K562 (cell line): ENCODE data around the gene CELA3B. TPM values are rescaled to one million over a fixed set of nuclear protein-coding genes. Genes with fewer than 3 reads are reported as not detected.

Experiments
- CTBP1 ChIP-seq: fragments of 450-650 bp; IDR thresholded peaks from 2 replicates; pipeline ENCODE4 v1.6.1; 2016; ENCODE audit warnings: borderline replicate concordance
- DEAF1 ChIP-seq: fragments of 450-650 bp; formaldehyde crosslinking; IDR thresholded peaks from 2 replicates; pipeline ENCODE4 v1.4.0; 2020; ENCODE audit warnings: mild to moderate bottlenecking, moderate library complexity
- DPF2 ChIP-seq: fragments of 450-650 bp; IDR thresholded peaks from 2 replicates; pipeline ENCODE4 v1.6.1; 2016
- HDGF ChIP-seq: fragments of 450-650 bp; IDR thresholded peaks from 2 replicates; pipeline ENCODE4 v1.6.1; 2016
- HEY1 ChIP-seq: fragments of 250-450 bp; sonication (Bioruptor Pico); IDR thresholded peaks from 2 replicates; pipeline ENCODE4 v1.5.0; 2020; ENCODE audit warnings: mild to moderate bottlenecking, moderate library complexity, borderline replicate concordance
- HNRNPL ChIP-seq: fragments of 200-400 bp; formaldehyde crosslinking; IDR thresholded peaks from 2 replicates; pipeline ENCODE4 v1.6.1; 2017; ENCODE audit warnings: low read depth, mild to moderate bottlenecking, low read length
- ID3 ChIP-seq, 2 experiments: fragments of 250-450 bp in 1 of 2; fragments of 450-650 bp in 1 of 2; sonication (Bioruptor Pico) in 1 of 2; IDR thresholded peaks; 2 replicates each; pipeline versions ENCODE4 v1.6.1 to v1.8.0; 2016 to 2021; ENCODE audit warnings: mild to moderate bottlenecking in 2 of 2, moderate library complexity in 2 of 2, missing compliant biosample characterization in 1 of 2, missing genetic modification characterization in 1 of 2
- JUND ChIP-seq, 2 experiments: IDR thresholded peaks; 2 replicates in 1 of 2; 3 replicates in 1 of 2; pipeline ENCODE4 v1.6.1; 2011; ENCODE audit warnings: borderline replicate concordance in 2 of 2, low read depth in 2 of 2, low read length in 2 of 2, improper control_type of control experiment in 1 of 2, missing biosample characterization in 1 of 2, missing genetic modification characterization in 1 of 2, missing genetic modification reagents in 1 of 2
- KLF1 ChIP-seq: fragments of 450-650 bp; IDR thresholded peaks from 2 replicates; pipeline ENCODE4 v1.6.1; 2016; ENCODE audit warnings: missing genetic modification characterization, missing compliant biosample characterization
- MAFG ChIP-seq: fragments of 450-650 bp; conservative IDR thresholded peaks from 2 replicates; pipeline ENCODE4 v1.6.1; 2016; ENCODE audit warnings: missing genetic modification characterization, missing compliant biosample characterization
- MTA1 ChIP-seq: fragments of 450-650 bp; IDR thresholded peaks from 2 replicates; pipeline ENCODE4 v1.6.1; 2017; ENCODE audit warnings: borderline replicate concordance
- MTA3 ChIP-seq: fragments of 450-650 bp; formaldehyde crosslinking; IDR thresholded peaks from 2 replicates; pipeline ENCODE4 v1.6.1; 2017; ENCODE audit warnings: mild to moderate bottlenecking, borderline replicate concordance
- POLR2H ChIP-seq: IDR thresholded peaks from 2 replicates; pipeline ENCODE4 v1.6.1; 2016; ENCODE audit warnings: missing genetic modification characterization, low read depth, mild to moderate bottlenecking, control low read depth, missing compliant biosample characterization, moderate library complexity
- SMC3 ChIP-seq: conservative IDR thresholded peaks from 2 replicates; pipeline ENCODE4 v1.6.1; 2011; ENCODE audit warnings: low read depth, low read length, improper control_type of control experiment; ENCODE audit not compliant: insufficient read depth
- TBP ChIP-seq: optimal IDR thresholded peaks from 2 replicates; pipeline ENCODE3; 2011; ENCODE audit warnings: low read depth, low read length, improper control_type of control experiment
- ZBTB7A ChIP-seq: IDR thresholded peaks from 2 replicates; pipeline ENCODE4 v1.6.1; 2011; ENCODE audit warnings: low read depth, mild to moderate bottlenecking, low read length, moderate library complexity, borderline replicate concordance; ENCODE audit not compliant: control insufficient read depth
- ZNF24 ChIP-seq: fragments of 450-650 bp; IDR thresholded peaks from 2 replicates; pipeline ENCODE4 v1.6.1; 2016
- ZNF436 ChIP-seq: fragments of 250-450, 450-650 bp; sonication (Bioruptor Pico); formaldehyde crosslinking; IDR thresholded peaks from 2 replicates; pipeline ENCODE4 v1.7.0; 2020; ENCODE audit warnings: mild to moderate bottlenecking
- ZNF778 ChIP-seq: fragments of 450-650 bp; formaldehyde crosslinking; IDR thresholded peaks from 2 replicates; pipeline ENCODE4 v1.4.0; 2020; ENCODE audit warnings: mild to moderate bottlenecking, moderate library complexity
- ZZZ3 ChIP-seq: fragments of 450-650 bp; IDR thresholded peaks from 2 replicates; pipeline ENCODE4 v1.6.1; 2016; ENCODE audit warnings: antibody characterized with exemption, mild to moderate bottlenecking, moderate library complexity
- polyA plus RNA-seq, 8 experiments: library from polyadenylated mRNA; depleted of rRNA in 4 of 8; stranded (reverse) in 5 of 8; unstranded in 3 of 8; fragments of >200 nt; fragmentation: Nextera tagmentation in 2 of 8; fragmentation: Illumina TruSeq in 1 of 8; extraction: Ambion mirVana in 2 of 8; extraction: Trizol in 1 of 8; gene quantifications; 2 replicates each; pipeline versions ENCODE4 v1.2.1 to v1.2.3, GENCODE V29; 2011 to 2014; ENCODE audit warnings: inconsistent platforms in 1 of 8, missing spikeins in 1 of 8
- total RNA-seq, 7 experiments: library from RNA; depleted of rRNA in 6 of 7; stranded (reverse); fragments of >200 nt in 6 of 7; fragmentation: Illumina TruSeq in 2 of 7; extraction: Trizol in 2 of 7; gene quantifications; 2 replicates each; pipeline versions ENCODE4 v1.2.1 to v1.2.3, GENCODE V29; 2011 to 2021; ENCODE audit warnings: low replicate concordance in 1 of 7
- TF ChIP-seq, protein P1 (sequence below), 3 experiments: IDR thresholded peaks in 2 of 3; conservative IDR thresholded peaks in 1 of 3; 2 replicates each; pipeline ENCODE4 v1.5.1; 2011 to 2012; ENCODE audit warnings: low read length in 3 of 3, mild to moderate bottlenecking in 3 of 3, control low read depth in 2 of 3, improper control_type of control experiment in 1 of 3, inconsistent platforms in 1 of 3, low read depth in 1 of 3, mixed read lengths in 1 of 3, moderate library complexity in 1 of 3; ENCODE audit not compliant: insufficient read depth in 2 of 3
- TF ChIP-seq, protein P2 (sequence below), 2 experiments: IDR thresholded peaks; 2 replicates each; pipeline ENCODE4 v1.6.1; 2011; ENCODE audit warnings: borderline replicate concordance in 1 of 2, control low read depth in 1 of 2, low read depth in 1 of 2, low read length in 1 of 2, mild to moderate bottlenecking in 1 of 2, mixed read lengths in 1 of 2, moderate library complexity in 1 of 2; ENCODE audit not compliant: insufficient read depth in 1 of 2, insufficient read length in 1 of 2, poor library complexity in 1 of 2, severe bottlenecking in 1 of 2; ENCODE audit errors: extremely low read depth in 1 of 2

Gene CELA3B
- total and polyA plus RNA-seq, 9 of the 15 experiments (the other 6 are each of a cell fraction or from before 2014, with no cell fraction given), result 3.1 TPM; not detected in 8

GRCh38 chr1:21963477-21964217 lies 13.2 kb upstream of the CELA3B start (continued):
- TF ChIP-seq CTBP1 (peak; percentile 55; the same call in 1 of the 2 replicates), HNRNPL (no peak), ZNF436 (CRISPR knock-in tag) (0 out of 2 replicates have a peak, but pooled peaks have one; percentile 55), HDGF (peak; percentile 92; the same call in 1 of the 2 replicates), ZZZ3 (no peak), ZBTB7A (0 out of 2 replicates have a peak, but pooled peaks have one; percentile 28), MAFG (no peak), ZNF778 (CRISPR knock-in tag) (no peak), ZNF24 (peak; percentile 84), TBP (peak; percentile 9), DPF2 (peak; percentile 29; the same call in 1 of the 2 replicates), MTA1 (no peak), KLF1 (tag) (peak; percentile 7; the same call in 1 of the 2 replicates), DEAF1 (CRISPR knock-in tag) (peak; percentile 97), ID3 (CRISPR knock-in tag; IDR thresholded peaks at IDR 0.05) (no peak), ID3 (tag; IDR thresholded peaks at IDR 0.05) (no peak), MTA3 (0 out of 2 replicates have a peak, but pooled peaks have one; percentile 22), HEY1 (no peak), SMC3 (peak; percentile 98), JUND (IDR thresholded peaks at IDR 0.05; ENCODE audit: borderline replicate concordance, low read depth, low read length) (peak; percentile 68), JUND (tag; IDR thresholded peaks at IDR 0.05; ENCODE audit: borderline replicate concordance, low read depth, low read length) (peak; percentile 27; the same call in 1 of the 3 replicates), POLR2H (no peak)
- TF ChIP-seq, protein P1, sequence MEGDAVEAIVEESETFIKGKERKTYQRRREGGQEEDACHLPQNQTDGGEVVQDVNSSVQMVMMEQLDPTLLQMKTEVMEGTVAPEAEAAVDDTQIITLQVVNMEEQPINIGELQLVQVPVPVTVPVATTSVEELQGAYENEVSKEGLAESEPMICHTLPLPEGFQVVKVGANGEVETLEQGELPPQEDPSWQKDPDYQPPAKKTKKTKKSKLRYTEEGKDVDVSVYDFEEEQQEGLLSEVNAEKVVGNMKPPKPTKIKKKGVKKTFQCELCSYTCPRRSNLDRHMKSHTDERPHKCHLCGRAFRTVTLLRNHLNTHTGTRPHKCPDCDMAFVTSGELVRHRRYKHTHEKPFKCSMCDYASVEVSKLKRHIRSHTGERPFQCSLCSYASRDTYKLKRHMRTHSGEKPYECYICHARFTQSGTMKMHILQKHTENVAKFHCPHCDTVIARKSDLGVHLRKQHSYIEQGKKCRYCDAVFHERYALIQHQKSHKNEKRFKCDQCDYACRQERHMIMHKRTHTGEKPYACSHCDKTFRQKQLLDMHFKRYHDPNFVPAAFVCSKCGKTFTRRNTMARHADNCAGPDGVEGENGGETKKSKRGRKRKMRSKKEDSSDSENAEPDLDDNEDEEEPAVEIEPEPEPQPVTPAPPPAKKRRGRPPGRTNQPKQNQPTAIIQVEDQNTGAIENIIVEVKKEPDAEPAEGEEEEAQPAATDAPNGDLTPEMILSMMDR (IDR thresholded peaks at IDR 0.05 in 2 of 3, conservative IDR thresholded peaks at IDR 0.05 in 1 of 3; ENCODE audit: insufficient read depth in 2 of 3, low read depth in 1 of 3, low read length in 3 of 3), result peak; percentile 91 to 97 (median 97)
- TF ChIP-seq, protein P2, sequence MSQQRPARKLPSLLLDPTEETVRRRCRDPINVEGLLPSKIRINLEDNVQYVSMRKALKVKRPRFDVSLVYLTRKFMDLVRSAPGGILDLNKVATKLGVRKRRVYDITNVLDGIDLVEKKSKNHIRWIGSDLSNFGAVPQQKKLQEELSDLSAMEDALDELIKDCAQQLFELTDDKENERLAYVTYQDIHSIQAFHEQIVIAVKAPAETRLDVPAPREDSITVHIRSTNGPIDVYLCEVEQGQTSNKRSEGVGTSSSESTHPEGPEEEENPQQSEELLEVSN (IDR thresholded peaks at IDR 0.05; ENCODE audit: borderline replicate concordance in 1 of 2, extremely low read depth in 1 of 2, insufficient read depth in 1 of 2, insufficient read length in 1 of 2, low read depth in 1 of 2, low read length in 1 of 2, poor library complexity in 1 of 2, severe bottlenecking in 1 of 2), result peak; percentile 24 to 29
